HG02885 (cell line): ENCODE data around the gene ATP2B2.

Source experiments
- ATAC-seq: cut with Tn5 transposase; IDR thresholded peaks from one replicate; pipeline ENCODE4 v1.9.1; 2021; ENCODE audit warnings: mild to moderate bottlenecking; ENCODE audit not compliant: unreplicated experiment, poor library complexity

Gene ATP2B2

DNA sequence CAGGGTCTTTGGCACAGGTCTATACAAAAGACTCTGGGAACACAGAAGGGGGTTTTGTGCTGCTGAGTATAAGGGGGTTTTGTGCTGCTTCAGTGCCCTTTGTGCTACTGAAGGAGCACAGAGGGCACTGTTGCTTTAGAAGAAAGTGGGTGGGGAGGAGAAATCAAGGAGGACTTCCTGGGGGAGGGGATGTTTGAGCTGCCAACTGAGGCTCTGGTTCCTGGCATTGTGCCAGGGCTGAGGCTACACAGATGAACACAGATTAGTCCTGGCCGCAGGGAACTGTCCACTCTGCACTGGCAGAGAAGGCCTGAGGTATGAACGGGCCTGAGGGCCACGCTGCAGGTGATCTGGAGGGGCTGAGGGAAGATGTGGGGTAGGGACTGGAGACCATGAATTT lies 152.2 kb downstream of the ATP2B2 start:
- no peak for ATAC-seq

DNA sequence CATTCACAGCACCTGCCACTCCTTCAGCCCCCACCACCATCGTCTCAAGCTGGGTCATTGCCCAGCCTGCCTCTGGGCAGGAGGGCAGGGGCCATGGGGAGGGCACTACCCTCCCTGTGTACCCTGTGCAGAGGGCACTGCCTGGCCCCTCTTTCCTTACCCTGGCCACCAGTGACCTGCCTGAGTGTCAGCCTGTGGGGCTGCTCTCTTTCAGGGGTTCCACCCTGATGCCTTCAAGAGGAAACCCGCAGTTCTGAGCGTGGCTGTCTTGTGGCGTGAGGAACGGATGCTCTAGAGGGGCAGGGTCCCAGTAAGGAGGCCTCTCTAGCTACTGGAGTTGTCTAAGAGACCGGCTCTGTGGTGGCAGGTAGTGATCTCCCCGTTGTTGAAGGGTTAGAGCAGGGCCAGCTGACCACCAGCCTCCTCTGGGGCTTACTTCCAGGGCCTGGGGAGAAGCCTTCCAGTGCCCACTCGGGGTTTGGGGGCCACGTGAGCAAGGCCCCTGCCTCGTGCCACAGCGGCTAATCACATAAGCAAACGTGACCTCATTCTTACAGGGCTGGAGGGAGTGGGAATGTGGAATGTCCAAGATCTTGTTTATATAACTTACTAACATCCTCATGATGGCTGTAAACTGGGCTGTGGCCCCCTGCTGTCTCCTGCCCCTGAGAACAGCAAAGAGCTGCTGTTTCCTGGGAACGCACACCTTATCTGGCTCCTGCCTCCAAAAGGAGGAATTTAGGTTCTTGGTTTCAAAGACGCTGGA lies 153.1 kb downstream of the ATP2B2 start:
- ATAC-seq, result no peak

DNA sequence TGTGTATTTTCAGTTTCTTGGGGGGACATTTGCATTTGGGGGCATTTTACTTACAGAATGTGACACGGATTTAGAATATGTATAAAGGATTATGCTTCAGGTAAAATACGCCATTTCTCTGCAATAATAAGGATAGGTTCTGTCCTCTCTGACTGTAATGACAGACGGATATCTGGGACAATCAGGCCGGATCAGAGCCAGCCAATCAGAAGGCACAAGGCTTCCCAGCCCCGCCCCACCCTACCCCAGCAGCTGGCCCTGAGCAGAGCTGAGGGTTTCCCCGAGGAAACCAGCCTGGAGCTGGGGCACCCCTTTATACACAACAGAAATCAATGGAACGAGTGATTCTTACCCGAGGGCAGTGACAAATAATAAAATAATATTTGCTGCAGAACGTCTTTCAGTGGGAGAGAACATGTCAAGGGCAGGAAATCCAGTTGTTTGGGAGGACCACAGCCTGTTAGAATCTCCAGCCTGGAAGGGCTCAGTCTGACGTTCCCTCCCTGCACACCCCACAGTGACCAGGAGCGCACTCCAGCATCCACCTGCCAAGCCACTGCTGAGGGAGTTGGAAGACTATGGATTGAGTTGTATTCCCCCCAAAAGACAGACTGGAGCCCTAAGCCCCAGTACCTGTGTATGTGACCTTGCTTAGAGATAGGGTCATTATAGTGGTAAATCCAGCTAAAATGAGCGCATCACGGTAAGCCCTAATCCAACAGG lies 154.2 kb downstream of the ATP2B2 start:
- ATAC-seq, result no peak

DNA sequence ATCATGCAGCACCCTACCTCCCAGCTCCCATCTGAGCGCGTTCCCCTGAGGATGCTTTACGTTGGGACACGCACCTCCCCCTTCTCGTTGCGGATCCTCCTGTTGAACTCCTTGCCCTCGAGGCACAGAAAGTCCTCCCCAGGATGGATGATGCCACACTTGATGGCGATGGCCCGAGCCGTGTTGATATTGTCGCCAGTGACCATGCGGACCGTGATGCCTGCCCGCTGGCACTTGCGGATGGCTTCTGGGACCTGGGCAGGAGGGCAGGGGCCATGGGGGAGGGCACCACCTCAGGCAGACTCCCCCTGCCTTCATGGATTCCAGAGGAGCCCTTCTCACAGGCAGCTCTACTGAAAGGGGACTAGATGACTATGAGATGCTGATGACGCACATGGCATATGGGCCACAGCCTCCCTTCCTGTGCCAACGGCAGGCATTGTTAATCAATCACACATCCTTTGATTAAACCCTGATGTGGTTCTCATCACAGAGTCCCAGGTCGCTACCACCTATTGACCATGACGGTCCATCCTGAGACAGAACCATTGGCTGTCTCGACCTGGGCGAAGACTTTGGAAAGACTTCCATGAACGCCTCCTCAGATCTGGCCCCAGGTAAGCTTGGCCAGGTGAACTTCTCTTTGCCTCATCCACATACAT lies 154.9 kb downstream of the ATP2B2 start:
- no peak for ATAC-seq

DNA sequence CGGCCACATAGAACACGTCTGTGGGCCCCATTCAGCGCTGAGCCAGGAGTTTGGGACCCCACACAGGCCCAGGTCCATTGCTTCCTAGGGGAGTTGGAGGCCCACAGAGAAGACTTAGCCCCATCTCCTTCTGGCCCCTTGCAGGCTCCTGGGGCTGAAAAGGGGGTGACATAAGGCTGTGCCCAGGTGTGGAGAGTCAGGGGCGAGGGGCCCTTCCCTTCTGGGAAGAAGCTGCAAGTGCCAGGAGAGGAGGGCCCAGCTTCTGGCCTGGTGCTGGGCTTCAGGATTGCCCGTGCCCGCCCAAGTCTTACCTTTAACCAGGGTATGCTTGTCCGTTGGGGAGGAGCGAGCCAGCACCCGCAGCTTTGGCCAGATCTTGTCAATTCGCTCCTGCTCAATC lies 155.6 kb downstream of the ATP2B2 start:
- ATAC-seq, result no peak

DNA sequence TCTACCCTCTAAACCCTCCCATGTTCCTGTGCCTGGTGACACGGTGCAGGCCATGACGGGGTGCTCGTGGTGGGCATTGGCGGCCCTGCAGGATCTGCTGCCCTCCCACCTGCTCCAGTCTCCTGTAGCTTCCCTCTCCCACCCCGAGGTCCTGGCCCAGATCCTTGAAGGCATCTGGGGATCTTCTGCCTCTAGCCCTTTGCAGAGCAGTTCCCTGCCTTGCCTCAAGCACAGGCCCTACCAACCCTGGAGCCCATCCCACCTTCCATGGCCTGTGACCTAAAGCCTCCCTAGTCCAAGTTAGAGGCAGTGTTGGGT lies 157.0 kb downstream of the ATP2B2 start:
- ATAC-seq, result no peak

DNA sequence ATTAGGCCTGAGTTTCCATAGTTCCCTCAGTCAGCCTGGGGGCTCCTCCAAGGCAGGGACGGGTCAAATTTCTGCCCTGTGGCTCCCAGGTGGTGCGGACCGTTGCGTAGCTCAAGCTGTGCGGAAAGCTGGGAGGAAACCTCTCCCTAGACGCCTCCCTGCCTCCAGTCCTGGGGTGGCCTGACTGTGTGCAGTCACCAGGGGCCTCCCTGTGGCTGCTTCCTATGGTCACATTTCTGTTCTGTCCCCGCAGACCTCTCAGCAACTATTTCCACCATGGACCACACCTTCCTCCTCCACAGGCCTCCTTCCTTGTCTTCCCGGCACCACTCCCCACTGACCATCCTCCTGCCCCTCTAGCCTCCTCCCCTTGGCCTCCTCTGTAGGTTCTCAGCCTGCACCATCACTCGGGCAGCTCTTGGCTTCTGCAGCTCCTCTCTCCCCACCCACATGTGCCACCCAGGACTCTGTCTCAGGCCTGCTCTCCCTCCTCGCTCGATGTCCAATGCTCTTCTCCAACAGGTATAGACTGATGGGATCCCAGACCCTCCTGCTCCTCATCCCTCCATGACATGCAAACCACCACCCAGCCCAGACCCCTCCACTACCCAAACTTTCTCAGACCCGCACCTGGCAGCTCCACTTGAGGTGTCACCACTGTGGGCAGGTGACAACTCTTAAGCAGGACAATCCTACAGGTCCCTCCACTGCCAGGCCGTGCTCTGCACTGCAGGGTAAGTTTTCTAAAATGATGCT lies 157.6 kb downstream of the ATP2B2 start:
- no peak for ATAC-seq

DNA sequence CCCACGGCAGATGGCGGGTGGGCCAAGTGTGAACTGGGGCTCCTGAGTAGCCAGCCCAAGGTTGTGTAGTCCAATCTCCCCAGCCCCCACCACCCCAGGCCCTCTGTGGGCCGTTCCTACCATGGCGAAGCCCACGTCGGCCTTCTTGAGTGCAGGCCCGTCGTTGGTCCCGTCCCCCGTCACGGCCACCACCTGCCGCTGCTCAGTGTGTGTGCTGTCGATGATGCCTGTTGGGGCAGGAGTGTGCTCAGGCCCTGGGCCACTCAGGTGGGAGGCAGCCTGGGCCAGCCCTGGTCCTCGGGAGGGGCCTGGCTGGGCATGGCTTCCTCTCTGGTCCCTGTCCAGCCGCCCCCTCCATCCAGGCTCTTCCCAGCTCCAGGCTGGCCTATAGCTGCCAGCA lies 159.5 kb downstream of the ATP2B2 start:
- no peak for ATAC-seq

DNA sequence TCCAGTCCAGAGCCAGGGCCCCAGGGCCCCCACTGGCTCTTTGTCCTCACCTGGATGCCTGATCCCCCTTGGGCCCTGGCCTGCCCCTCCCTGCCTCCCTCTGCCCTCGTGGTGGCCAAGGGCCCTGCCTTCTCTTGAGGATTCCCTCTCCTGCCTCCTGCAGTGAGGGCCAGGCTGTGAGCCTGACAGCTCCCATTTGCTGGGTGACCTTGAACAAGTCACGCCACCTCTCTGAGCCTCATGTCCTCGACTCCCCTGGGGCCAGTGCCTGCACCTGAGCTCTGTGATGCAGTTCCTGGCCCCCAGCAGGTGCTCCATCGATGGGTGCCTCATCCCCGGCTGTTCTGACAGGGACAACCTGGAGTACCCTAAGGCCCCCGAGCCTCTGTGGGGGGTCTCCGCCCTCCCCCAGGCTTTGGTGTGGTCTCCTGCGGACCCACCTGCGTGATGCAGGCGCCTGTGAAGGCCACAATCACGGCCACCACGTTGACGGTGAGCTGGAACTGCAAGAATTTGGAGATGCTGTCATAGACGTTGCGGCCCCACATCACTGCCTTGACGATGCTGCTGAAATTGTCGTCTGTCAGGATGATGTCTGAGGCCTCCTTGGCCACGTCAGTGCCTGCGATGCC lies 160.3 kb downstream of the ATP2B2 start:
- no peak for ATAC-seq

DNA sequence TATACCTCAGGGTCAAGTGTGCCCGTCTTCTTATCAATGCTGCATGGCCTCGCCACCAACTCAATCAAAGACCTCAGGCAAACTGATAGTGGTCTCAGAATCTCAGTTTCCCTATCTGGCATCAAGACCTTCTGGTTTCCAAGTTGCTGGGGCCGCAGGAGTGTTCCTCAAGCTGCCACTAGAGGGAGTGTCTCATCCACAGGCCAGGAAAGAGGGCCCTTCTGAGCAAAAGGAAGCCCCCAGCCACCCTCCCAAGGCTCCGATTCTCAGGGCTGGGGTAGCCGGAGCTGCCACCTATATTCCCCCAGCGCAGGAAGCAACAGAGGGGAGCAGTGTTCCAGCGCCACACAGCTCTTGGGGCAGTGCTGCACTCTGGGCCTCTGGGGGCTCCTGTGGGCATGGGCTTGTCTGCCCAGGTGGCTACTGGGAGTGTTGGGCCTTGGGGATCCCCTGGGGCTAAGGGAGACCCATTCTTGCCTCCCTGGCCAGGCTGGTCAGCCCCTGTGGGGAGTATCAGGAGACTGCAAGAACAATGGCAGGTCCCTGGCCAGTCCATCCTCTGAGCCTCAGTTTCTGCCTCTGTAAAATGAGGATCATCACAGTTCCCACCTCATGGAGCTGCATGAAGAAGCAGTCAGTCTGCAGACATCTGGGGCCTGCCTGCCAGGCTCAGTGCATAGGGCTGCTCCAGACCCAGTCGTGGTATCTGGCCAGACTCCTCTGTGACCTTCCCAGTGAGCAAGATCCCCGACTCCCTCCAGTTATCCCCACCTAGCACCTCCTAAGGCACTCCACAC lies 161.0 kb downstream of the ATP2B2 start:
- no peak for ATAC-seq

DNA sequence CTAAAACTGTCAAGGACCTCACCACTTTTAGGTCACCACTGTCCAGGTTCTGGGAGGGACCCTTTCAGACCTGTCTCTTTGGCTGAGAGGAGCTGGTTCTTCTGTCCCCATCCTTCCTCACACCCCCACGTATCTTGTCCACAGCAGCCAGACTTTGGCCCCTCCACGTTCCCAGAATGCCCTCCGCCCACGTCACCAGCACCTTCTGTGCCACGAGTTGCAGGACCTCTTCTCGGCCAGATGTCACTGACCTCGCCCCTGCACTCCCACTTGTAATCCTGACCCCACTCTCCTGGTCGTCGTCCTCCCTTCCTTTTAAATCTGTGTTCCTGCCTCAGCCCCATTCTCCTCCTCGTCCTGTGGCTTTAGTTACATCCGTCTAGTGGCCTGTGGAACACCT lies 161.9 kb downstream of the ATP2B2 start:
- ATAC-seq, result no peak

DNA sequence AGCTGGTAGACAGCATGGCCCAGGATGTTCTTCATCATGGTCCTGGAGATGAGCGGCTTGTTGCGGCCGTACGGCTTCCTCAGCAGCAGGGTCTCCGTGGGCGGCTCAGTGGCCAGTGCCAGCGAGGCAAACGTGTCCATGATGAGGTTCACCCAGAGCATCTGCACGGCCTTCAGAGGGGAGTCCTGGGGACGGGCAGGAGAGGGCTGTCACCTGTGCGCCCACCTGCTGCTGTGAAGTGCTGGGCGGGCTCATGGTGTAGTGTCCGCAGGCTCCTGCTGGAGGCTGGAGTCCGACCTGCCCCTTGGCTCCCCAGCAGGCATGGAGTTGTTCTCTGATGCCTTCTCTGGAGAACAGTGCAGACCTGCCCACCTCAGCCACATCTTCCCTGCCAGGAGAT lies 162.6 kb downstream of the ATP2B2 start:
- ATAC-seq, result no peak

DNA sequence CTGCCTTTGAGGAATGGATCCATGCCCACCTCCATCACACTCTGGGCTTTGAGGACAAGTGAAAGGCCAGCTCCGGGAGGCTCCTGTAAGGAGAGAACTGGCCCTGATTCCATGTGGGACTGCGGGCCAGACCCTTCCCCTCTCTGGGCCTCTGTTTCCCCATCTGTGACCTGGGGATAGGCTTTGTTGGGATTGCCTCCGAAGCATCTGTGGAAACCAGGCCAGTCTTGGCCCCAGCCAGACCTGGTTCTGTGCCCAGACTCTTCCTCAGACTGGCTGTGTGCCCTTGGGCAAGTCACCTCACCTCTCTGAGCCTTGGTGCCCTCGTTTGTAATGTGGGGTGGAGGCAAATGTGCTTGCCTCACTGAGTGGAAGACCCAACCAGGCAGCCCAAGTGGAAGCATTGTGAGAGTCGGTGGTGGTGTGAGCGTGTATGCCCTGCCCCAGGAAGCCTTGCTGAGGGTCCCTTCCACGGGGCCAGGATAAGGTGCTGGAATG lies 163.4 kb downstream of the ATP2B2 start:
- no peak for ATAC-seq

DNA sequence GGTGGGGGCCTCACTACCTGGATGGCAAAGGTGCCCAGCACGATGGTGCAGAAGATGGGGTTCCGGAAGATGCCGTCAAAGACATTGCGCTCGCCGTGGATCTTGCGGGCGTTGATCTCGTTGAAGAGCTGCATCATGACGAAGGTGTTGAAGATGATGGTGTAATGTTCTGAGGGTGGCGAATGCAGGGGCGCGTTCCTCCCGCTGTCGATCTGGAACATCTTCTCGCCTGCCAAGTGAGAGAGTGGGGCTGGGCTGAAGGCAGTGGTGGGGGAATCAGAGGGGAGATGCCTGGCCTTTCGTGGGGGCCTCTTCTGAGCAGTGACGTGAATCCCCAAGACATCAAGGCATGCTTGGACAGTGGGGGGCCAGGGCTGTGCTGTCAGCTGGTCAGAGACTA lies 164.9 kb downstream of the ATP2B2 start:
- no peak for ATAC-seq

DNA sequence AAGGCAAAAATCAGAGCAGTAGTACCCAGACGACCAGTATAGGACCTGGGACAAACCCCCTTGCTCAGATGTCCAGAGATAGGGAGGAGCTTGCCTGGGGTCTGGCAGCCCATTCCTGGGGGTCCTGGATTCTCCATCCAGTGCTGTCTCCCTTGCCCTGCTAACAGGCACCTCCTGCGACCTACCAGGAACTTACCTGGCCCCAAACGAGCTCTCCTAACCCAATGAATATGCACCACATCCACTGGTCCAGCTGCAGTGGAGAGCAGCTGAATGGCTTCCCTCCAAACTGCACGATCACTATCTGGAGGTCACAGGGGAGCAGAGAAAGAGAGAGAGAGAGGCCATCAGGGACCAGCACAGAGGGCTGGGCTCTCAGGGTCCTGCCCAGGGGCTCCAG lies 165.3 kb downstream of the ATP2B2 start:
- no peak for ATAC-seq

DNA sequence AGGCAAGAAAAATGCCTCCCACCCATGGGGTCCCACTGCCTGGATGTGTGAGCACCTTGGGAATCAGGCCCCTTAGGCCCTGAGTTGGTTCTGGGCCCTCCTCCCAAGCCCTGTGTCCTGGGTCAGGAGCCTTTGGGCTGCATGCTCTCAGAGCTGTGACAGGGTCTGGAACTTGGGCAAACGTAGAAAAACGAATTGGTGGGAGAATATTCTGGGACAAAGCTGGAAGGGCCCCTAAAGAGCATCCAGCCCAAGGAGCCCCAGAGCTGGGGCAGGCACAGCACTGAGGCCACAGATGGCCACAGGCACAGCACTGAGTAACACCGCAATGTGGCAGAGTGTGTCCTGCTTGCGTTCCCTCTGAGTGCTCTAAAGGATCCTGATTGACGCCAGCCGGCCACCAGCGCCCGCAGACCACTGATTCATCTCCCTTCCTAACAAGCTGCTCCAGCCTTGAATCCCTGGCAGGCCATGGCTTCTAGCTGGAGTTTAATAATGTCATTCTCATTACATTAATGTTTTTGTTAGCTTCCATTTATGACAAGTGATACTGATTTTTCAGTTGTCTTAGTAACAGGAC lies 165.9 kb downstream of the ATP2B2 start:
- no peak for ATAC-seq

DNA sequence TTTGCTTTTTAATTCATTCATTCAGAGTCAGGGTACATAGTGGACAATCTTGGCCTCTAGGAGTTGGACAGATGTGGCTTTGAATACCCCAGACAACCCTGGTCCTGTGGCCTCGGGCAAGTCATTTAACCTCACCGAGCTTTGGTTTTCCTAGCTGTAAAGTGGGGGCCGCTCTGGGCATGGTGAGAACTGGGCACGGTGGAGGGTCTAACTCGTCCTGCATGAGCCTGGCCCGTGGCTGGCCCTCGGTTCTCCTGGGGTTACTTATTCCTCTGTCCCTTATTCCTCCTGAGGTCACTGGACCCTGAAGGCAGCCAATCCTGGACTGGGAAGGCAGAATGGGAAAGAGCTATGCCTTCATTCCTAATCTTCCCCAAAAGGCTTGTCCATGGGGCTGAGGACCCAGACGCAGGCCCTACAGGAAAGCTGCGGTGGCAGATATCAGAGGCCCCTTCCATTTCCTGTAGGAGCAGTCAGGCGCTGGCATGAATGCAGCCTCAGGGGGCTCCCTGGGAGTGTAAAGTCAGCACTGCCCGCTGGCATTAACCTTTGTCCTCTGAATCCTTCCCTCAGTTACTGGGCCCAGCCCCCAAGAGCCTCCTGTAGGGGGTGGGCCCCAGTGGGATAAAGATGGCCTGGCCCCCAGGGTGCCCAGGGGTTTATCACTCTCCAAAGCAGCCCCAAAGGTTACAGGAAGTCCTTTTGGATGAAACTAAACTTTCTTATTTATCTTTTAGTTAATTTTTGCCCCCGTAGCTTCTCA lies 166.6 kb downstream of the ATP2B2 start:
- ATAC-seq, result no peak

DNA sequence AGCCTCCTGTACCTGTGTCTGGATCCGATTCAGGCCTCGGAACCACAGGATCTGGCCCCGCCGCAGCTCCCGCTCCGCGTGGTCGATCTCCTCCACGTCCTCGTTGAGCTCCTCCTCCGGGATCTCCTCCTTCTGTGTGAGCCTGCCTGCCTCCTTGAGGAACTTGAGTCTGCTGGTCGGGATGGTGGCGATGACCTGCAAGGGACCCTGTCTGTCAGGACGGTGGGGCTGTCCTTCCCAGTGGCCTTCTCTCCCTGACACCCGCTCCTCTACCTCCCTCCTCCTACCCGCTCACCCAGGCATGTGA lies 167.3 kb downstream of the ATP2B2 start:
- no peak for ATAC-seq
